Keratinocyte (primary cell): ENCODE measurements around the gene LAMA3. TPM values are rescaled to one million over a fixed set of nuclear protein-coding genes. Genes with fewer than 3 reads are reported as not detected.

ENCODE experiments used
- DNase-seq: peaks from one replicate; pipeline ENCODE4 v3.0.0-alpha.2; 2011; ENCODE audit warnings: low read depth, missing footprints, low spot score
- FAIRE-seq: peaks from 2 replicates; lab custom pipeline; 2011; peaks lifted over from hg19 to GRCh38; lab: Jason Lieb, UNC
- H2AFZ ChIP-seq: 2 replicates; pipeline ENCODE4 v1.6.0; 2012; ENCODE audit warnings: low read length, control low read depth, inconsistent platforms; ENCODE audit not compliant: control insufficient read depth
- H3K27ac ChIP-seq: 2 replicates; pipeline ENCODE4 v1.5.1; 2011; ENCODE audit warnings: low read length; ENCODE audit not compliant: control insufficient read depth, insufficient read depth
- H3K27me3 ChIP-seq: 3 replicates; pipeline ENCODE4 v1.6.0; 2011; ENCODE audit warnings: low read length; ENCODE audit not compliant: control insufficient read depth, insufficient read depth; ENCODE audit errors: extremely low read depth
- H3K36me3 ChIP-seq, 2 experiments: 2 replicates in 1 of 2; 3 replicates in 1 of 2; pipeline ENCODE4 v1.5.1; 2011; ENCODE audit warnings: low read length in 2 of 2, mild to moderate bottlenecking in 1 of 2; ENCODE audit not compliant: control insufficient read depth in 2 of 2, insufficient read depth in 2 of 2; ENCODE audit errors: extremely low read depth in 1 of 2
- H3K4me1 ChIP-seq: 3 replicates; pipeline ENCODE4 v1.5.1; 2011; ENCODE audit warnings: low read length; ENCODE audit not compliant: control insufficient read depth, insufficient read depth; ENCODE audit errors: extremely low read depth
- H3K4me2 ChIP-seq: 3 replicates; pipeline ENCODE4 v1.6.0; 2011; ENCODE audit warnings: low read depth, low read length; ENCODE audit not compliant: control insufficient read depth, insufficient read depth; ENCODE audit errors: extremely low read depth
- H3K4me3 ChIP-seq, 3 experiments: fragments of 200-600 bp in 1 of 3; sonication (generic) in 1 of 3; 2 replicates in 2 of 3; 3 replicates in 1 of 3; pipeline ENCODE4 v1.5.1; 2011 to 2016; ENCODE audit warnings: low read length in 3 of 3, mild to moderate bottlenecking in 3 of 3, control low read depth in 2 of 3, inconsistent platforms in 1 of 3, low read depth in 1 of 3, mixed read lengths in 1 of 3, mixed run types in 1 of 3, moderate library complexity in 1 of 3; ENCODE audit not compliant: control insufficient read depth in 2 of 3, insufficient read depth in 2 of 3; ENCODE audit errors: extremely low read depth in 1 of 3
- H3K79me2 ChIP-seq: 2 replicates; pipeline ENCODE4 v1.6.0; 2012; ENCODE audit warnings: low read length; ENCODE audit not compliant: control insufficient read depth, insufficient read depth
- H3K9ac ChIP-seq: 3 replicates; pipeline ENCODE4 v1.6.0; 2011; ENCODE audit warnings: low read length; ENCODE audit not compliant: control insufficient read depth, insufficient read depth; ENCODE audit errors: extremely low read depth
- H3K9me1 ChIP-seq: 3 replicates; pipeline ENCODE4 v1.6.0; 2011; ENCODE audit warnings: low read length; ENCODE audit not compliant: control insufficient read depth, insufficient read depth; ENCODE audit errors: extremely low read depth
- H3K9me3 ChIP-seq: 2 replicates; pipeline ENCODE4 v1.5.1; 2012; ENCODE audit warnings: low read depth, low read length; ENCODE audit not compliant: control insufficient read depth
- H4K20me1 ChIP-seq: 3 replicates; pipeline ENCODE4 v1.6.0; 2011; ENCODE audit warnings: low read length; ENCODE audit not compliant: control insufficient read depth, insufficient read depth; ENCODE audit errors: extremely low read depth
- CTCF ChIP-seq, 3 experiments: IDR thresholded peaks in 1 of 3; conservative IDR thresholded peaks in 1 of 3; optimal IDR thresholded peaks in 1 of 3; 2 replicates in 2 of 3; 3 replicates in 1 of 3; pipeline versions ENCODE3 to v1.5.1; 2011; ENCODE audit warnings: low read length in 3 of 3, mild to moderate bottlenecking in 3 of 3, moderate library complexity in 2 of 3, control low read depth in 1 of 3, inconsistent platforms in 1 of 3; ENCODE audit not compliant: insufficient read depth in 2 of 3; ENCODE audit errors: extremely low read depth in 1 of 3
- EZH2 ChIP-seq: IDR thresholded peaks from one replicate; pipeline ENCODE4 v1.6.1; 2012; ENCODE audit warnings: inconsistent platforms, mild to moderate bottlenecking, low read length, moderate library complexity
- dilution Hi-C: fragments of 300-500 bp; cut with MboI; formaldehyde crosslinking; loops from one replicate; pipeline ENCODE4 v1.7.0; 2020; ENCODE audit warnings: low sequenced_read_pairs; ENCODE audit not compliant: extremely low pct_ligation_motif_present
- polyA plus RNA-seq, 5 experiments: library from polyadenylated mRNA; depleted of rRNA in 3 of 5; stranded (reverse) in 3 of 5; stranded (forward) in 1 of 5; unstranded in 1 of 5; fragments of >200 nt; gene quantifications; 1 replicate in 1 of 5; 2 replicates in 3 of 5; 3 replicates in 1 of 5; pipeline versions ENCODE4 v1.2.1 to v1.2.3, GENCODE V29; 2011 to 2012; ENCODE audit warnings: missing spikeins in 2 of 5, low read depth in 1 of 5, low replicate concordance in 1 of 5

The LAMA3 gene
- polyA plus RNA-seq, 1 donor (not counting 4 experiments of a cell fraction or from before 2014, with no cell fraction given) = 1,944 TPM

DNA sequence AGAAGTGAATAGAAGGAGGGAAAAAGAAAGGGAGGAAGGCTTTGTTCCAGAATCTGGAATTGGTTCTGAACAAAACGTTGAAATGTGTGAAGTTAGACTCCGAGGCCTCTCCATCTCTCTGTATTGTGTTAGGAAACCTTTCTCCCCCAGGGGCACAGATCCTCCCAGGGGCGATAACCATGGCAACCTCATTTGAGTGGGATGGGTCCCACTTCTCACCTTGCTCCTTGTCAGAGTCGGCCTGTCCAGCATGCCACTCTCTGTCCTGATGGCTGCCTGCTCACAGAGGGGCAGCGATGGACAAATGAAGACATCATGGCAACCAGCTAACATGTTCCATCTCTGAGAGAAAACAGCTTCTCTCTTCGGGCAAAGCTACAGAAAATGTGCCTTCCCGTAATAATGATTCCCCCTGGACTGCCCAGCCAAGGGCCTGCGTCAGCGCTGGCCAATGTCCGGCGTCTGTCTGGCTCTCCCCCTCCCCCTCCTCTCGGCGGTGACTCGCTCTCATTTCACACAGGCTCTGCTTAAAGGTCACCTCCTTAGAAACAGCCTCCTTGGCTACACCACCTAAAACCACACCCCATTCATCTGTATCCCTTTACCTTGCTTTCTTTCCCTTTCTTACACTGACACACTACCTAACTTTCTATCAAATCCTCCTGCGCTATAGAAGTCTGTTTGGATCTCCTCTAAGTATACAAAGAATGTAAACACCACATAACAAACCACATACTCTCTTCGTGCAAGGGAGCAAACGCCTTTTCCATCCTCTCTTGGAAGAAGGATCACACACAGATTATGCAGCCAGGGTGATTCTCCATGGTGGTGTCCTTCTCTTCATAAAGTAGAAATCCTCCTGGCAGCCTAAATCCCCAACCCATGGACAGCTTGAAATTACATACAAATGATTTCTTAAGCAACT lies 293.2 kb downstream of the LAMA3 start:
- no peak for FAIRE-seq
- Histone ChIP-seq H3K27ac (no peak overlapping the region), H3K9ac (no peak overlapping the region)

GRCh38 chr18:23983112-23983511 lies 293.9 kb downstream of the LAMA3 start:
- no peak for TF ChIP-seq EZH2
- no peak for TF ChIP-seq CTCF (optimal IDR thresholded peaks at IDR 0.05 in 1 of 3, IDR thresholded peaks at IDR 0.05 in 1 of 3, conservative IDR thresholded peaks at IDR 0.05 in 1 of 3; ENCODE audit: extremely low read depth in 1 of 3, insufficient read depth in 2 of 3, low read length in 3 of 3)
- no peaks in the 10 kb centered on the region for H3K9me3 ChIP-seq
- H3K4me2 ChIP-seq = no peak overlapping the region
- dilution Hi-C loops = no loop called here
- H3K4me3 ChIP-seq = no peak overlapping the region
- H4K20me1 ChIP-seq = no peaks in the 10 kb centered on the region
- peaks cover 16% of the 10 kb centered on the region for H3K27me3 ChIP-seq
- H3K4me1 ChIP-seq = no peaks in the 10 kb centered on the region
- no peak overlapping the region for H3K9ac ChIP-seq
- no peak overlapping the region for H2AFZ ChIP-seq
- no peak for DNase-seq
- no peak overlapping the region for H3K27ac ChIP-seq
- H3K9me1 ChIP-seq = no peaks in the 10 kb centered on the region
- no peaks in the 10 kb centered on the region for H3K79me2 ChIP-seq
- no peak for FAIRE-seq
- H3K36me3 ChIP-seq = no peaks in the 10 kb centered on the region

More for the DNA sequence above, 293.2 kb downstream of the LAMA3 start:
- no peak for DNase-seq
- H3K4me2 ChIP-seq = no peak overlapping the region
- H3K36me3 ChIP-seq = no peaks in the 10 kb centered on the region
- no peaks in the 10 kb centered on the region for H3K4me1 ChIP-seq
- no peaks in the 10 kb centered on the region for H3K9me3 ChIP-seq
- TF ChIP-seq EZH2 (no peak), CTCF (optimal IDR thresholded peaks at IDR 0.05 in 1 of 3, IDR thresholded peaks at IDR 0.05 in 1 of 3, conservative IDR thresholded peaks at IDR 0.05 in 1 of 3; ENCODE audit: extremely low read depth in 1 of 3, insufficient read depth in 2 of 3, low read length in 3 of 3) (no peak)
- H2AFZ ChIP-seq = no peak overlapping the region
- dilution Hi-C loops = no loop called here
- no peaks in the 10 kb centered on the region for H3K79me2 ChIP-seq
- no peaks in the 10 kb centered on the region for H4K20me1 ChIP-seq
- no peak overlapping the region for H3K4me3 ChIP-seq
- H3K27me3 ChIP-seq = peaks cover 16% of the 10 kb centered on the region
- H3K9me1 ChIP-seq = no peaks in the 10 kb centered on the region
